ENCODE data around the gene SHROOM3.

GRCh38 chr4:76504613-76505465, 69.8 kb downstream of the SHROOM3 start:
- TF ChIP-seq CTCF (IDR thresholded peaks at IDR 0.05) (peak; percentile 15 to 74 (median 60)), POLR2AphosphoS5 (IDR thresholded peaks at IDR 0.05) (no peak)
